ENCODE measurements around the gene PIF1.
A peak's percentile ranks its signal among the peaks of the same experiment; 100 is the strongest.

Gene PIF1

DNA sequence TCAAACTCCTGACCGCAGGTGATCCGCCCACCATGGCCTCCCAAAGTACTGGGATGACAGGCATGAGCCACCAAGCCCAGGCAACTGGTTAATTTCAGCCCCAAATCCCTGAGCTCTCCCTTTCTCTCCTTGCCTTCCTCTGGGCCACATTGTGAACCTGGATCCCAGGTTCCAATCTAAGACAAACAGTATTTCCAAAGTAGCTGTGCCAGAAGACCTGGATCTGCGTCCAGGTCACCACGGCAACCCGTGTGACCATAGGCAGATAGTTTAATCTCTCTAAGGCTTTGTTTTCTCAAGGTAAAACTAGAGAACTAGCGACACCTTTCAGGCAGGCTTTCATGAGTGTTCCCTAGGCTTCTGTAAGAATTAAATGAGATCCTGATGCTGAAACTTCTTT is 44.1 kb downstream of the PIF1 start:
- H3K27ac Mint-ChIP-seq, result no peak overlapping the region
- peaks cover 2% of the 10 kb centered on the region for H3K4me1 Mint-ChIP-seq (ENCODE audit: low read depth)
- H3K4me3 Mint-ChIP-seq, result no peak overlapping the region
- peaks cover 2% of the 10 kb centered on the region for H3K36me3 Mint-ChIP-seq (ENCODE audit: low read depth)
- H3K27me3 Mint-ChIP-seq (ENCODE audit: low read depth), result peaks cover 49% of the 10 kb centered on the region
- H3K9me3 Mint-ChIP-seq, result no peaks in the 10 kb centered on the region

DNA sequence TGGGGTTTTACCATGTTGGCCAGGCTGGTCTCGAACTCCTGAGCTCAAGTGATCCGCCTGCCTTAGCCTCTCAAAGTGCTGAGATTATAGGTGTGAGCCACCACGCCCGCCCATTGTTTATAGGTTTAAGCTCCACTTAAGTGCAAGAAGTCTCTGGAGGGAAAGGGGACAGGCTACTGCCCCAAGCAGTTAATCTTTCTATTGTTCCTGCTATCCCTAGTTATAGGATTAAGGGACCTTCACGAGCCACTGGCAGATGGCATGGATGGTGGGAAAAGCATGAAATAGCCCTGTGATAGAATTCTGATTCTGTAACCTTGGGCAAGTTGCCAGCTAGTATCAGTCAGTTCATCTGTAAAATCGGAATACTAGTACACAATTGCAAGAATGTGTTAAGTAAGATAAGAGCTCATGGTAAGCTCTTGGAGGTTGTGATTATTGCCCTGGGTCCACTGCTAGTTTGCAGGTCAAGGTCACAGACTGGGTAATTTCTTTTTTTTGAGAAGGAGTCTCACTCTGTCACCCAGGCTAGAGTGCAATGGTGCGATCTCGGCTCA is 44.8 kb downstream of the PIF1 start:
- Mint-ChIP-seq H3K9me3 (no peaks in the 10 kb centered on the region), H3K27me3 (ENCODE audit: low read depth) (peaks cover 55% of the 10 kb centered on the region), H3K27ac (no peak overlapping the region), H3K36me3 (ENCODE audit: low read depth) (peaks cover 2% of the 10 kb centered on the region), H3K4me1 (ENCODE audit: low read depth) (peaks cover 2% of the 10 kb centered on the region), H3K4me3 (no peak overlapping the region)

DNA sequence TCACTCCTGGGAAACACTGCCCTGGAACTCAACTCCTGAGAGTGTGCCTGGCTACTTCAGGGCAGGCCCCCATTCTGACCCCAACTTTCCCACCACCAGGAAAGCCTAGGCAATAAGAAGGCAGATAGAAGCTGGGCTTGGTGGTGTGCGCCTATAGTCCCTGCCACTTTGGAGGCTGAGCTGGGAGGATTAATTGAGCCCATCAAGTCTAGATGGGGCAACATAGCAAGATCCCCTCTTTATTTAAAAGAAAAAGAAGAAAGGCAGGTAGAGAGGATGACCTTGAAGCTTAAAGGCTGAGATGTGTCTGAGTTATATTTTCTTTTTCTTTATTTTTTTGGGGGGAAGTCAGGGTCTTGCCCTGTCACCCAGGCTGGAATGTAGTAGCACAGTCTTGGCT is 45.8 kb downstream of the PIF1 start:
- peaks cover 57% of the 10 kb centered on the region for H3K27me3 Mint-ChIP-seq (ENCODE audit: low read depth)
- no peak overlapping the region for H3K27ac Mint-ChIP-seq
- peaks cover 2% of the 10 kb centered on the region for H3K4me1 Mint-ChIP-seq (ENCODE audit: low read depth)
- H3K4me3 Mint-ChIP-seq, result no peak overlapping the region
- H3K36me3 Mint-ChIP-seq (ENCODE audit: low read depth), result peaks cover 2% of the 10 kb centered on the region
- H3K9me3 Mint-ChIP-seq, result no peaks in the 10 kb centered on the region

DNA sequence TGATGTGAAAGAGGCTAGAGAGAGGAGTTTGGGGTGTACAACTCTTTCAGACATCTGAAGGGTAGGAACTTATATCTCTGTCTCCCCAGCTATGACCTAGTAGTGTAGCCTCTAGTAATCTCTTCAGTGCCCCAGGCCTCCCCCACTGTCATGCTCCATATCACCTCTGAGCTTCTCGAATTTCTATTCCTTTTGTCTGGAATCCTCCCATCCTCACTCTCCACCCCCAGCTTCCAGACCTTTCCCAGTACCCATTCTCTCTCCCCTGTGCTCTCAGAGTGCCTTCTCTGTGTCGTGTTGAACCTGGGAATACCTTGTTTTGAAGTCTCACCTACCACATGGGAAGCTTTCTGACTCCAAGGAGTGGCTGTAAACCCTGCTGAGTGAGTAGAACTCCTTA is 46.4 kb downstream of the PIF1 start:
- Mint-ChIP-seq H3K4me3 (no peak overlapping the region), H3K27me3 (ENCODE audit: low read depth) (peaks cover 59% of the 10 kb centered on the region), H3K36me3 (ENCODE audit: low read depth) (peaks cover 2% of the 10 kb centered on the region), H3K27ac (no peak overlapping the region), H3K9me3 (no peaks in the 10 kb centered on the region), H3K4me1 (ENCODE audit: low read depth) (peaks cover 2% of the 10 kb centered on the region)

DNA sequence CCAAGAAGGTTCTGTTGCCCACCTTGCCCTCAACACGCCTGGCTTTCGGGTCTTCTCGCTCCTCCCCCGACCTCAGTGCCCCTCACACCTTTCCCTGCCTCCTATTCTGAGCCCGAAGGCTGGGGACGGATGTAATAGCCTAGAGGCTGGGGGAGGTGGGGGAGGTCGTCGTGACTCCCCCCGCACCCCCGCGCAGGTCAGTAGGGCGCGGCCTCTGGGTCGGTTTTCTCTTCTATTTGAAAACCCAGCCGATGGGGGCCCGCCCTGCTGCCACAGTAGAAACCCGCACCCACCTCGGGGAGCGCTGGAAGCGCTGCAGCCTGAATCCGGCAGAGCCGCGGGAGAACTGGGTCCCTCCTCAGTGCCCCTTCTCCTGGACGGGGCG is 49.1 kb downstream of the PIF1 start:
- Mint-ChIP-seq H3K9me3 (no peaks in the 10 kb centered on the region), H3K27ac (no peak overlapping the region), H3K4me1 (ENCODE audit: low read depth) (peaks cover 2% of the 10 kb centered on the region), H3K36me3 (ENCODE audit: low read depth) (peaks cover 2% of the 10 kb centered on the region), H3K27me3 (ENCODE audit: low read depth) (peaks cover 75% of the 10 kb centered on the region), H3K4me3 (peak overlapping the region; percentile 72)

DNA sequence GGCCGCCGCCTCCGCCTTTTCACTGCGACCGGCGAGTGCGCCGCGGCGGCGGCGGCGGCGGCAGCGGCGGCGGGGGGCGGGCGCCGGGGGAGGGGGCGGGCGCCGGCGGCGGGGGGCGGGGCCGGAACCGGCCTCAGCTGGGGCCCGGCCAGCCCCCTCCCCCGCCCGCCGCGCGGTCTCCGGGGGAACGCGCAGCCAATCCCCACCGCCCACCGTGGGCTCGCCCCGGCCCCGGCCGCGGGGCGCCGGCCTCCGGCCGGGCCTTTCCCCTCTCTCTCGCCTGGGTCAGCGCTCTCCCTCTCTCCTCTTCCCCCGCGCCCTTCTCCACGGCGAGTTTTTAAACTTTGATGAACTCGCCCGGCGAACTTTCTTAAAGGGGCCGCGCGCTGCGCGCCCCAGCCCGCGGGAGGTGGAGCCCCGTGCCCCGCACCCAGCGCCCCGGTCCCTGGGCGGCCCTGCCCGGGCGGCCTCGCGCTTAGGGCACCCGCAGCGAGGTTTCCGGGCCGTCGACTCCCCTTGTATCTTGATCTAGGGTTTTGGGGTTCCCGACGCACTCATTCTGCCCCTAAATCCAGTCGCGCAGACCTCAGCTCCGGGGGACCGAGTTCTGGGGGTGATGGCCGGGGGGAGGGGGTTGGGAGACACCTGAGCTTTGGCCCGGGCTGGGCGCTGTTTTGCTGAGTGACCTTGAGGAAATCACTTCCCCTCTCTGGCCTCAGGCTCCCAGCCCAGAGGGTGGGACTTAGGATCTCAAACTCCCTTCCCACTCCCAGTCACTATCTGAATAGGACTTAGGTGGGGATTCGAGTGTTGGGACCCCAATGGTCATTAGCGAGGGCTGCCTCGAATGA is 49.7 kb downstream of the PIF1 start, which contains the start of gene RBPMS2:
TSS of gene RBPMS2 (minus strand) at position 39 of the 851 bp plus-strand sequence. CDS start 270 bp downstream, outside the sequence.
- no peaks in the 10 kb centered on the region for H3K9me3 Mint-ChIP-seq
- H3K4me3 Mint-ChIP-seq, result peak within 1 kb of the TSS; percentile 78
- peaks cover 76% of the 10 kb centered on the region for H3K27me3 Mint-ChIP-seq (ENCODE audit: low read depth)
- H3K27ac Mint-ChIP-seq, result no peak within 1 kb of the TSS
- H3K36me3 Mint-ChIP-seq (ENCODE audit: low read depth), result peaks cover 2% of the 10 kb centered on the region
- peaks cover 2% of the 10 kb centered on the region for H3K4me1 Mint-ChIP-seq (ENCODE audit: low read depth)

DNA sequence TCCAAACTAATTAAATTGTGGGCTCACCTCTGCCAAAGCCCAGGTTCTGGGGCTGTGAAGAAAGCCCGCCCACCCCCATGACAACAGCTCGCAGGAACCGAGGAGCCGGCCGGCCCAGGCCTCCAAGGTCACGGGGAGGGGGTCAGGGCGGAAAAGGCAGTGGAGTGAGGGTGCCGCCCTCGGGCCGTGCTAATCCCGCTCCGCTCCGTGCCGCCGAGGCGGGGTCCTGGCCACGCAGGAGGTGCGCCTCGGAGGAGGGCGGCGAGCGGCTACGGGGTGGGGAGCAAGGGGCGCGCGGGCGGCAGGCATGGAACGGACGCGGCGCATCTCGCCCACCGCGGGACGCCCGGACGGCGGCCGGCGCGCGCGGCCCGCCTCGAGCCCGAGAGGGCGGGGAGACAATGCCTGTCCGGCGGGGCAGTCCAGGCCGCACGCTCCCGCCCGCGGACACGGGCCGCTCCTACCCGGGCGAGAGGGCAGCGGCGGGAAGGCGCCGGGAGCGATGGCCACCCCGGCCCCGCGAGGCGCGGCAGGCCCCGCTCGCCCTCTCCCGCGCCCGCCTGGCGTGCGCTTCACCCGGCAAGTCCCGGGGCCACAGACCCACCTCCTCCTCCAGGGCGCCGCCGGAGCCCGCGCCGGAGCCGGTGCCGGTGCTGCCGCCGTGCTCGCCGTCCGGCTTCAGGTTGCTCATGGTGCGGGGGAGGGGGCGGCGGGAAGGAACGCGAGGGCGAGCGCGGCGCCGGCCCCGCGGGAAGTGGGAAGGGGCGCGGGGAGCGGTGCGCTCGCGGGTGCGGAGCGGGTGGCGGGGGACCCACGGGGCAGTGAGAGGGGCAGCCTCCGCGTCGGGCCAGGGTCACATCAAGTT is 50.6 kb downstream of the PIF1 start:
- Mint-ChIP-seq H3K27ac (no peak overlapping the region), H3K4me3 (peak overlapping the region; percentile 28)

DNA sequence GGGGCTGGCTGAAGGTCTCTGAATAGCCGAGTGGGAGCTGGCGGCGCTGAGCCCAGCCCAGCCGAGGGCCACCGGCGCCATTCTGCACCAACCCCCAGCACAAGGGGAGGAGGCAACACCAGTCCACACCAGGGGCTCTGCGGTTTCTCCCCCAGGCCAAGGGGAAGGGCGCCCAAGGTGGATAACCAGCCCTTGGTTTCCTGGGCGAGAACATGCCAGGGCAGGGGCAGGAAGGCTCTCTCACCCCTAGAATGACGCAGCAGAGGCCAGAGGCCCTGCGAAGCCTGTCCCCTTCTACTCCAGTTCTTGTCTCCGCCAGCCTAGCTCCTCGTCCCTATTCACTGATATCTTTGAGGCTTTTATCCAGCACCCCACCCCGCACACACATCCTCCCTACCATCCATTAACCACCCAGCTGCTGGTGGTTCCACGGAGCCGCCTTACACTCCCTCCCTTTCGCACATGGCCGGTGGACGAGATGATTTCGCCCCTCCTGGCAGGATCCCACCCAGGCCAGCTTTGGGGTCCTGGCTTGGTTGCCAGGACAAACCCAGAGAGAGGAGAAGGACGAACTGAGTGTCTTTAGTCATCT is 51.3 kb downstream of the PIF1 start:
- H3K9me3 Mint-ChIP-seq, result no peaks in the 10 kb centered on the region
- peaks cover 2% of the 10 kb centered on the region for H3K4me1 Mint-ChIP-seq (ENCODE audit: low read depth)
- H3K27me3 Mint-ChIP-seq (ENCODE audit: low read depth), result peaks cover 64% of the 10 kb centered on the region
- H3K4me3 Mint-ChIP-seq, result peak overlapping the region; percentile 40
- H3K36me3 Mint-ChIP-seq (ENCODE audit: low read depth), result peaks cover 2% of the 10 kb centered on the region
- no peak overlapping the region for H3K27ac Mint-ChIP-seq

More for the DNA sequence above, 50.6 kb downstream of the PIF1 start:
- Mint-ChIP-seq H3K27me3 (ENCODE audit: low read depth) (peaks cover 71% of the 10 kb centered on the region), H3K9me3 (no peaks in the 10 kb centered on the region), H3K4me1 (ENCODE audit: low read depth) (peaks cover 2% of the 10 kb centered on the region), H3K36me3 (ENCODE audit: low read depth) (peaks cover 2% of the 10 kb centered on the region)

DNA sequence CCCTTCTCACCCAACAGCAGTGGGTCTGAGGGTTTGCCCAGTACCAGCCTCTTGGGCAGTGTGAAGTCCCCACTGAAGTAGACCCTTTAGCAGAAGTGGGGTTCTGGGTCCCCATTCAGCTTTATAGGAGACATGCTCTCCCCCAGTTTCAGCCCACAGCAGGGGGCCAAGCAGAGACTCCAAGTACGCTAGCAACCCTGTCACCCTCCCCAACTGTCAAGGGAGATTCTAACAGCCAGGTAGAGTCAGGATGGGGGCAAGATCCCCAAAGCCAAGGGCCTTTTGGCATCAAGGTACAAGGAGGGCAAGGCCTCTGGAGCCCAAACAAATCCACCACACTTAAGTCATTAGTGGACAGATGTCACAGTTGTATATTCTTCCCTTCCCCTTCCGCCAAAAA is 51.8 kb downstream of the PIF1 start:
- no peak overlapping the region for H3K27ac Mint-ChIP-seq
- H3K4me3 Mint-ChIP-seq, result peak overlapping the region; percentile 40
- peaks cover 2% of the 10 kb centered on the region for H3K36me3 Mint-ChIP-seq (ENCODE audit: low read depth)
- peaks cover 2% of the 10 kb centered on the region for H3K4me1 Mint-ChIP-seq (ENCODE audit: low read depth)
- H3K27me3 Mint-ChIP-seq (ENCODE audit: low read depth), result peaks cover 59% of the 10 kb centered on the region
- H3K9me3 Mint-ChIP-seq, result no peaks in the 10 kb centered on the region

DNA sequence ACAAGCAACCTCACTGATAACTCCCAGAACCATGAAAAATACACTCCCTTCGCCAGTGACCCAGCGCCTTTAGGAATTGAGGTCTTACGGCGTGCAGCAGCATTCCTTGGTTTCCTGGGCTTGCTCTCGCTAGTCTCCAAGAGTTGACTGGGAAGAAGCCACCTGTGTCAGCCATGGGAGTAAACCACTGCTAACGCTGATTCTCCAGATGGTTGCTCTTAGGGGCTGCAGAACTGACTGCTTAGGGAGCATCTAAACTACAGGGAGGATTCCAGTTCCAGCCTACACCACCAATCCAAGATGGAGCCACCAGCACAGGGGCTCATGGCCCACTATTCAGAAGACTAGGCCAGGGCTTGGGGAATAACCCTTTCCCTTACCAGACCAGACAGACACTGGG is 52.5 kb downstream of the PIF1 start:
- Mint-ChIP-seq H3K27ac (no peak overlapping the region), H3K27me3 (ENCODE audit: low read depth) (peaks cover 52% of the 10 kb centered on the region), H3K4me1 (ENCODE audit: low read depth) (peaks cover 4% of the 10 kb centered on the region), H3K9me3 (no peaks in the 10 kb centered on the region), H3K4me3 (no peak overlapping the region), H3K36me3 (ENCODE audit: low read depth) (peaks cover 2% of the 10 kb centered on the region)

DNA sequence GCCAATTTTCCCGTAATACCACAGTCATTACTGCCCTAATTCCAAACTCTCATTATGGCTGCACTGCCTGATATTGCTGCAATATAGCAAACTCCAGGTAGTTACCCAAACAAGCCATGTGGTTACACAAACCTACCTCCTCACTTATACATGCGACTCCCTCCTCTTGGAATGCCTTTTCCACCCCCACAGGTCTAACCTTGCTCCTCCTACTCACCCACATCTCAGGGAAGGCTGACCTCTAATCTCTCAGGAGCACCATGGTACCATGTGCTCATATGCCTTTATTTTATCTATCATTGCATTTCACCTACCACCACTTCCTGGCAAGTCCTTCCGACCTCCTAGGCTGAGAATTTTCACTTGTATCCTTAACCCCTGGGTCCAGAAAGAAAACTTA is 53.0 kb downstream of the PIF1 start:
- H3K36me3 Mint-ChIP-seq (ENCODE audit: low read depth), result peaks cover 2% of the 10 kb centered on the region
- H3K9me3 Mint-ChIP-seq, result no peaks in the 10 kb centered on the region
- H3K4me1 Mint-ChIP-seq (ENCODE audit: low read depth), result peaks cover 7% of the 10 kb centered on the region
- H3K27me3 Mint-ChIP-seq (ENCODE audit: low read depth), result peaks cover 48% of the 10 kb centered on the region
- no peak overlapping the region for H3K27ac Mint-ChIP-seq
- H3K4me3 Mint-ChIP-seq, result no peak overlapping the region

DNA sequence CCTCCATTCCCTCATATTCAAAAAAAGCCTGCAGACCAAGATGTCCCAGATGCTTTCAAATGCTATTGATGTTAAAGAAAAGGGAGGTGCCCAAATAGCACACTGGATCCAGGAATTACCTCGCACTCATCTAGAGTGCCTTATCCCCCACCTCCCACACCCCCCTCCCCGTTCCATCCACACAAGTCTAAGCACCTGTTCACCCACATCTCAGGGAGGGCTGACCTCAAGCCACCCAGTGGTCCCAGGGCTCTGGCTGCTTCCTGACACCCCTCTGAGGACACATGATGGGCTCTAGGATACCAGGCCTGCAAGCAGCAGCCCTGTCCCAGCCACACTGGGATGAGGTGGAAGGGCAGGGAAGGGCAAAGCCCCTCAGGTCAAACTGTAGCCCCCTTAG is 54.8 kb downstream of the PIF1 start:
- no peaks in the 10 kb centered on the region for H3K9me3 Mint-ChIP-seq
- no peaks in the 10 kb centered on the region for H3K36me3 Mint-ChIP-seq (ENCODE audit: low read depth)
- peaks cover 5% of the 10 kb centered on the region for H3K4me1 Mint-ChIP-seq (ENCODE audit: low read depth)
- H3K27me3 Mint-ChIP-seq (ENCODE audit: low read depth), result peaks cover 29% of the 10 kb centered on the region
- no peak overlapping the region for H3K4me3 Mint-ChIP-seq
- no peak overlapping the region for H3K27ac Mint-ChIP-seq

DNA sequence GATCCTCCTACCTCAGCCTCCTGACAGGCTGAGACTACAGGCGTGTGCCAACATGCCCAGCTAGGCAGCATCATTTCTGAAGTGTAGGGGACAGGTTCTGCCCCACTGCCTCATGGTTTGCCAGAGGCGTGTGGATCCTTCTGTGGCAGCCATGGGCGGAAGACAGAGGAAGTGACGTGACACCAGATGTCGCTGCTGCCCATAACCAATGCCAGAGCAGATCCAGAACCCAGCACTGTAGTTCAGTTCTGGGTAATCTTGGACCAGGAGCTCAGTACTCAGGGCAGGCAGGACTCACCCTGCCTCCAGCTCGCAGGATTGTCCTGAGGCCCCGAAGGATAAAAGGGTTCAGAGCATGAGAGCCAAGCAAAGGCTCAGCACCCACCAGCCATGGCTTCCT is 58.2 kb downstream of the PIF1 start:
- no peak overlapping the region for H3K27ac Mint-ChIP-seq
- H3K27me3 Mint-ChIP-seq (ENCODE audit: low read depth), result peaks cover 4% of the 10 kb centered on the region
- H3K9me3 Mint-ChIP-seq, result no peaks in the 10 kb centered on the region
- no peak overlapping the region for H3K4me3 Mint-ChIP-seq
- peaks cover 5% of the 10 kb centered on the region for H3K4me1 Mint-ChIP-seq (ENCODE audit: low read depth)
- no peaks in the 10 kb centered on the region for H3K36me3 Mint-ChIP-seq (ENCODE audit: low read depth)

DNA sequence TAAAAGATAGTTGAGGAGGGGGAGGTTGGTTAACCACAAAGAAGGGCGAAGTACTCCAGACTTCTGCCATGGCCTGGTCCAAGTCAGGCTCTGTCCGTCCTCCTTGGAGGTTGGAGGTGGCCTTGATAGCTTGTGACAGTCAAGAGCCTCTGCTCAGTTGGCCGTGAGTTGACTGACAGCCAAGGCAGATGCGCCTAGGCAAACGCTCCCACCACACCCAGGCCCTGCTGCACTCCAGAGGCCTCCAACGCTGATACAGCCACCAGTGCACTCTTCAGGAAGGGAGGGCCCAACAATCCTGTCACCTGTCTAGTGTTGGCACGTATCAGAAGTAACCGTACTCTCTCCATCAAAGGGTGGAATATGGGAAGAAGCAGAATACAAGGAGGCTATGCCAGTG is 59.4 kb downstream of the PIF1 start:
- H3K27me3 Mint-ChIP-seq (ENCODE audit: low read depth), result peaks cover 1% of the 10 kb centered on the region

More for the DNA sequence above, 59.4 kb downstream of the PIF1 start:
- H3K4me3 Mint-ChIP-seq, result no peak overlapping the region
- peaks cover 5% of the 10 kb centered on the region for H3K4me1 Mint-ChIP-seq (ENCODE audit: low read depth)
- H3K27ac Mint-ChIP-seq, result no peak overlapping the region
- H3K36me3 Mint-ChIP-seq (ENCODE audit: low read depth), result no peaks in the 10 kb centered on the region
- H3K9me3 Mint-ChIP-seq, result no peaks in the 10 kb centered on the region
